ENCODE results near the gene ZBED1. TPM values are rescaled to one million over a fixed set of nuclear protein-coding genes. Genes with fewer than 3 reads are reported as not detected.
"Not testable (repeated sequence)": the region's sequence is repeated elsewhere in the genome, so short reads cannot be mapped to it uniquely, and the experiment has no call there.

The ZBED1 gene
- total and polyA plus RNA-seq, 4 donors: 13.5 to 36.7 (median 32.0) TPM

DNA sequence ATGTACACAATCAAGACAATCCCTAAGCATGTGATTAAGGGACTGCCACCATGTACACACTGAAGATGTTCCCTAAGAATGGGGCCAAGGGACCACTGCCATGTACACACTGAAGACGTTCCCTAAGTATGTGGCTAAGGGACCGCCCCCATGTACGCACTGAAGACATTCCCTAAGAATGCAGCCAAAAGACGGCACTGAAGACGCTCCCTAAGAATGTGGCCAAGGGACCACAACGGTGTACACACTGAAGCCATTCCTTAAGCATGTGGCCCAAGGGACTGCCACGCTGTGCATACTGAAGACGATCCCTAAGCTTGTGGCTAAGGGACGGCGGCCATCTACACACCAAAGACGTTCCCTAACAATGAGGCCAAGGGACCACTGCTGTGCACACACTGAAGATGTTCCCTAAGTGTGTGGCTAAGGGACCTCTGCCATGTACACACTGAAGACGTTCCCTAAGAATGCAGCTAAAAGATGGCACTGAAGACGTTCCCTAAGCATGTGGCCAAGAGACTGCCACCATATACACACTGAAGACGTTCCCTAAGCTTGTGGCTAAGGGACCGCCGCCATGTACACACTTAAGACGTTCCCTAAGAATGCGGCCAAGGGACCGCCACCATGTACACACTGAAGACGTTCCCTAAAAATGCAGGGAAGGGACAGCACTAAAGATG is 26.4 kb downstream of the ZBED1 start:
- Histone ChIP-seq H3K9me3 (ENCODE audit: control insufficient read depth in 4 of 4, insufficient read depth in 3 of 4, low read length in 3 of 4) (peaks cover 0 to 2% (median under 1%) of the 10 kb centered on the region in 4 donors), H3K9ac (ENCODE audit: insufficient read depth in 1 of 2, low read length in 2 of 2) (no peak overlapping the region), H3K4me3 (no peak overlapping the region), H3K4me1 (ENCODE audit: control insufficient read depth in 5 of 5, insufficient read depth in 5 of 5, low read length in 5 of 5) (peaks cover 0 to under 1% (median 0%) of the 10 kb centered on the region in 5 donors), H3K27me3 (ENCODE audit: control insufficient read depth in 3 of 3, insufficient read depth in 3 of 3, low read length in 2 of 3) (no peaks in the 10 kb centered on the region), H3K36me3 (ENCODE audit: control insufficient read depth in 4 of 4, insufficient read depth in 4 of 4, low read length in 4 of 4) (peaks cover 0 to 1% (median 0%) of the 10 kb centered on the region in 4 donors), H3K27ac (ENCODE audit: low read depth in 1 of 2, low read length in 1 of 2) (no peak overlapping the region)
- TF ChIP-seq, protein P1, sequence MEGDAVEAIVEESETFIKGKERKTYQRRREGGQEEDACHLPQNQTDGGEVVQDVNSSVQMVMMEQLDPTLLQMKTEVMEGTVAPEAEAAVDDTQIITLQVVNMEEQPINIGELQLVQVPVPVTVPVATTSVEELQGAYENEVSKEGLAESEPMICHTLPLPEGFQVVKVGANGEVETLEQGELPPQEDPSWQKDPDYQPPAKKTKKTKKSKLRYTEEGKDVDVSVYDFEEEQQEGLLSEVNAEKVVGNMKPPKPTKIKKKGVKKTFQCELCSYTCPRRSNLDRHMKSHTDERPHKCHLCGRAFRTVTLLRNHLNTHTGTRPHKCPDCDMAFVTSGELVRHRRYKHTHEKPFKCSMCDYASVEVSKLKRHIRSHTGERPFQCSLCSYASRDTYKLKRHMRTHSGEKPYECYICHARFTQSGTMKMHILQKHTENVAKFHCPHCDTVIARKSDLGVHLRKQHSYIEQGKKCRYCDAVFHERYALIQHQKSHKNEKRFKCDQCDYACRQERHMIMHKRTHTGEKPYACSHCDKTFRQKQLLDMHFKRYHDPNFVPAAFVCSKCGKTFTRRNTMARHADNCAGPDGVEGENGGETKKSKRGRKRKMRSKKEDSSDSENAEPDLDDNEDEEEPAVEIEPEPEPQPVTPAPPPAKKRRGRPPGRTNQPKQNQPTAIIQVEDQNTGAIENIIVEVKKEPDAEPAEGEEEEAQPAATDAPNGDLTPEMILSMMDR (IDR thresholded peaks at IDR 0.05; ENCODE audit: control extremely low read depth, extremely low read depth): no peak
- no peak for ATAC-seq (ENCODE audit: insufficient read depth, low FRiP score)
- 88 to 94% methylated on average over 20 of the region's 20 CpGs for WGBS, 2 donors
- DNase-seq: no peak

DNA sequence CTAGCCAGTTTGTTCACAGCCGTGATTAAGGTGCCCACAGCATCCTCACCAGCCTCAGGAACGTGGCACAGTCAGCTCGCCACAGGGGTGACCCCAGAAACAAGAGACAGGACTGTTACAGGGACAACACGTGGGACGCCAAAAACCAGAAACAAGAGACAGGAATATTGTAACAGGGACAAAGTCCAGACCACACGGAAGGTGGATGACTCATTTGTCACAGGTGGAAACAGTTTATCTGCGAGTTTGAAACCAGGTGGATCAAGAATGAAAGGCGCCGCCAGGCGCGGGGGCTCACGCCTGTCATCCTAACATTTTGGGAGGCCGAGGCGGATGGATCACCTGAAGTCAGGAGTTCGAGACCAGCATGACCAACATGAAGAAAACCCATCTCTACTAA is 27.7 kb downstream of the ZBED1 start:
- H3K36me3 ChIP-seq (ENCODE audit: control insufficient read depth in 4 of 4, insufficient read depth in 4 of 4, low read length in 4 of 4); H3K27me3 ChIP-seq (ENCODE audit: control insufficient read depth in 3 of 3, insufficient read depth in 3 of 3, low read length in 2 of 3); DNase-seq; H3K9ac ChIP-seq (ENCODE audit: insufficient read depth in 1 of 2, low read length in 2 of 2); H3K27ac ChIP-seq (ENCODE audit: low read depth in 1 of 2, low read length in 1 of 2); H3K9me3 ChIP-seq (ENCODE audit: control insufficient read depth in 4 of 4, insufficient read depth in 3 of 4, low read length in 3 of 4); ATAC-seq (ENCODE audit: insufficient read depth, low FRiP score); H3K4me1 ChIP-seq (ENCODE audit: control insufficient read depth in 5 of 5, insufficient read depth in 5 of 5, low read length in 5 of 5); H3K4me3 ChIP-seq: not testable (repeated sequence)
- 82 to 92% methylated on average over 15 of the region's 15 CpGs for WGBS, 2 donors

DNA sequence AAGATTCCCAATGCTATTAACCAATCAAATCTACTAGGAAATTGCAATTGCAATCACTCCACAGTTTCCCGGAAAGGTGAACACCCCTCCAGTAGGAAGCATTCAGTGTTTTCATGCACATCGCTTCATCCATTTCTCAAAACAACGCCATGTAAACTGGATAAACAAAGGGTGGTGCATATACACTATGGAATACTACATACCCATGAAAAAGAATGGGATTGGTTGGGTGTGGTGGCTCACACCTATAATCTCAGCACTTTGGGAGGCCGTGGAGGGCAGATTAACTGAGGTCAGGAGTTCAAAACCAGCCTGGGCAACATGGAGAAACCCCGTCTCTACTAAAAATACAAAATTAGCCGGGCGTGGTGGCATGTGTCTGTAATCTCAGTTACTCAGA is 29.1 kb downstream of the ZBED1 start:
- Histone ChIP-seq H3K36me3 (ENCODE audit: control insufficient read depth in 4 of 4, insufficient read depth in 4 of 4, low read length in 4 of 4) (peaks cover 0 to 2% (median 0%) of the 10 kb centered on the region in 4 donors), H3K9ac (ENCODE audit: insufficient read depth in 1 of 2, low read length in 2 of 2) (no peak overlapping the region), H3K27ac (ENCODE audit: low read depth in 1 of 2, low read length in 1 of 2) (no peak overlapping the region), H3K27me3 (ENCODE audit: control insufficient read depth in 3 of 3, insufficient read depth in 3 of 3, low read length in 2 of 3) (no peaks in the 10 kb centered on the region), H3K9me3 (ENCODE audit: control insufficient read depth in 4 of 4, insufficient read depth in 3 of 4, low read length in 3 of 4) (peaks cover 0 to 2% (median 0%) of the 10 kb centered on the region in 4 donors), H3K4me3 (no peak overlapping the region), H3K4me1 (ENCODE audit: control insufficient read depth in 5 of 5, insufficient read depth in 5 of 5, low read length in 5 of 5) (peaks cover 0 to 2% (median 0%) of the 10 kb centered on the region in 5 donors)
- DNase-seq: no peak
- TF ChIP-seq, protein P1 (IDR thresholded peaks at IDR 0.05; ENCODE audit: control extremely low read depth, extremely low read depth): no peak
- no peak for ATAC-seq (ENCODE audit: insufficient read depth, low FRiP score)
- WGBS, 2 donors: 94 to 99% methylated on average over 7 of the region's 7 CpGs

DNA sequence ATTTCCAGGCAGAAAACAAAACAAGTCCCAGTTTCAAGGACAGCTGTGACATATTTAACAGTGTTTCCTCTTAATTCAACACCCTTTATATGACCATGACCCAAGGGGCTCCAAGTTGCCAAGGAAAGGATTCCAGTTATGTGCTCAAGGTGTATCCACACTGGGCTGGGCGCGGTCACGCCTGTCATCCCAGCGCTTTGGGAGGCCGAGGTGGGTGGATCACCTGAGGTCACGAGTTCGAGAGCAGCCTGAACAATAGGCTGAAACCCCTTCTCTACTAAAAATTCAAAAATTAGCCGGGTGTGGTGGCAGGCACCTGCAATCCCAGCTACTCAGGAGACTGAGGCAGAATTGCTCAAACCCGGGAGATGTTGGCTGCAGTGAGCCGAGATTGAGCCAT is 29.6 kb downstream of the ZBED1 start:
- not testable (repeated sequence) for H3K4me3 ChIP-seq; H3K9ac ChIP-seq (ENCODE audit: insufficient read depth in 1 of 2, low read length in 2 of 2); DNase-seq; H3K9me3 ChIP-seq (ENCODE audit: control insufficient read depth in 4 of 4, insufficient read depth in 3 of 4, low read length in 3 of 4); H3K27me3 ChIP-seq (ENCODE audit: control insufficient read depth in 3 of 3, insufficient read depth in 3 of 3, low read length in 2 of 3); H3K27ac ChIP-seq (ENCODE audit: low read depth in 1 of 2, low read length in 1 of 2); H3K36me3 ChIP-seq (ENCODE audit: control insufficient read depth in 4 of 4, insufficient read depth in 4 of 4, low read length in 4 of 4); H3K4me1 ChIP-seq (ENCODE audit: control insufficient read depth in 5 of 5, insufficient read depth in 5 of 5, low read length in 5 of 5); ATAC-seq (ENCODE audit: insufficient read depth, low FRiP score)
- 97 to 98% methylated on average over 10 of the region's 10 CpGs for WGBS, 2 donors

DNA sequence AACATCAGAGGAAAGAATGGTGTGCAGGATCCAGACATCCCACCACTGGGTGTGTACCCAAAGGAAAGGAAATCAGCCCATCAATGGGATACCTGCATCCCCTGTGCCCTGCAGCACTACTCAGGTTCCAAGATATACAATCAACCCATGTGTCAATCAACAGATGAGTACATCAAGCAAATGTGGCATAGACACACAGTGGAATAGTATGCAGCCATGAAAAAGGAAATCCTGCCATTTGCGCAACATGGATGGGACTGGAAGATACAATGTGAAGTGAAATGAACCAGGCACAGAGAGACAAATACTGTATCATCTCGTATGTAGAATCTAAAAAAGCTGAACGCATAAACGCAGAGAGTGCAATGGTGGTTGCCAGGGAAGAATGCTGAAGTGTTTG is 30.9 kb downstream of the ZBED1 start:
- not testable (repeated sequence) for H3K4me3 ChIP-seq; H3K27ac ChIP-seq (ENCODE audit: low read depth in 1 of 2, low read length in 1 of 2); H3K27me3 ChIP-seq (ENCODE audit: control insufficient read depth in 3 of 3, insufficient read depth in 3 of 3, low read length in 2 of 3); H3K36me3 ChIP-seq (ENCODE audit: control insufficient read depth in 4 of 4, insufficient read depth in 4 of 4, low read length in 4 of 4); DNase-seq; H3K9me3 ChIP-seq (ENCODE audit: control insufficient read depth in 4 of 4, insufficient read depth in 3 of 4, low read length in 3 of 4); H3K9ac ChIP-seq (ENCODE audit: insufficient read depth in 1 of 2, low read length in 2 of 2); H3K4me1 ChIP-seq (ENCODE audit: control insufficient read depth in 5 of 5, insufficient read depth in 5 of 5, low read length in 5 of 5); ATAC-seq (ENCODE audit: insufficient read depth, low FRiP score)
- 93 to 97% methylated on average over 4 of the region's 4 CpGs for WGBS, 2 donors

Data from lung (tissue), 12 donors.